GM18517 (cell line): ENCODE data around the gene USF2.

Experiments
- ATAC-seq: cut with Tn5 transposase; IDR thresholded peaks from one replicate; pipeline ENCODE4 v1.9.1; 2021; ENCODE audit warnings: mild to moderate bottlenecking, moderate library complexity; ENCODE audit not compliant: unreplicated experiment

USF2 gene

GRCh38 chr19:35241417-35241816, 27.3 kb upstream of the USF2 start:
- no peak for ATAC-seq

GRCh38 chr19:35246466-35247092, 22.2 kb upstream of the USF2 start:
- no peak for ATAC-seq

DNA sequence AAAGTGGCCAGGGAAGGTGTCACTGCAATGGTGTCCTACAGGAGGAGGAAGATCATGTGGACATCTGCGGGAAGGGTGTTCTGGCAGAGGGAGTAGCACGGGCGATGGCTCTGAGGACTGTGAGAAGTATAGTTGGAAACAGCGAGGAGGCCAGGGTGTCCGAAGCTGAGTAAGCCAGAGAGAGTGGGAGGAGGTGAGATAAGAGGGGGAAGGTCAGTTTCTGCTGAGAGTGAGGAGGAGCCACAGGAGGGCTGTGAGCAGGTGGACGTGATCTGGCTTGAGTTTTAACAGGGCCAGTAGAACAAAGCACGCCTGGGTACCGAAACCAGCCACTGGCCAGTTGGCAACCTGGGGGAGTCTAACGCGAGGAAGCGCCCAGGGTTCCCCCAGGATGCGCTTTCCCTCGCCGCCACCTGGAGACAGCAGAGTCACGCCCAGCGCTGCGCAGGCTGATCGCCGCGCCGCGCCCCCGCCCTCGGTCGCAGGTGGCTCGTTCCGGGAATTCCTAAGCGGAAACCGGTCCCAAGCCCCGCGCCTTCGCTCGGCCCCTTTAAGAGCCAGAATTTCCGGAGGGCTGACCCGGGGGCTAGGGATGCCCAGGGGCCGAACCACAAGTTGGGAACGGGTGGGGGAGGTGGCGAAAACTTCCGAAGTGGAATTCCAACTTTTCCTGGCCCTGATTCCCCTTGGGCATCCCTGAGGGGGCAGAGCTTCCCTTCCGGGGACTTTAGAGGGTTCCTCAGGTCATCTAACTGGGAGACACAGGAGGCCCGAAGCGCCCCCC, 21.0 kb upstream of the USF2 start:
- peak; percentile 41 for ATAC-seq

- ATAC-seq = peak; percentile 53
These were observed 20.2 kb upstream of the USF2 start, which contains the start of gene LSR for GRCh38 chr19:35248310-35249145. Gene LSR, plus strand, starts transcription at chr19:35249002. Its CDS starts 21 bp downstream, at chr19:35249023.

- ATAC-seq = no peak
These were observed 19.5 kb upstream of the USF2 start for GRCh38 chr19:35249146-35249847.

GRCh38 chr19:35249848-35250711, 18.7 kb upstream of the USF2 start:
- no peak for ATAC-seq

- no peak for ATAC-seq
These were observed 17.3 kb upstream of the USF2 start for GRCh38 chr19:35251456-35251855.

GRCh38 chr19:35253316-35254286, 15.2 kb upstream of the USF2 start:
- no peak for ATAC-seq

GRCh38 chr19:35254341-35255297, 14.1 kb upstream of the USF2 start:
- ATAC-seq = no peak

DNA sequence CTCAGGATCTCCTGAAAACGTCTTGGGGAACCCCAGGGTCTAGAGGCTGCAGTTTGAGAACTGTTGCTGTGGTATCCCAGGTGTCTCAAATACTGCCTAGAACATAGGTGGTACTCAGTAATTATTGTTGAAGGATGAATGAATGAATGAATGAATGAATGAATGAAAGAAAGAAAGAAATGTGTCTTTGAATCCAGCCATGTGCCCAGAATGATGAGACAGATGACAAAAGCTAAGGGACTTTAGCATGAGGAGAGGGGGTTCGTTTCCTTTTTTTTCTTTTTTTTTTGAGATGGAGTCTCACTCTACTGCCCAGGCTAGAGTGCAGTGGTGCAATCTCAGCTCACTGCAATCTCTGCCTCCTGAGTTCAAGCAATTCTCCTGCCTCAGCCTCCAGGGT, 12.2 kb upstream of the USF2 start:
- no peak for ATAC-seq

- no peak for ATAC-seq
These were observed 11.7 kb upstream of the USF2 start for GRCh38 chr19:35257113-35257461.

- ATAC-seq = no peak
These were observed 8.0 kb upstream of the USF2 start for GRCh38 chr19:35260694-35261304.

GRCh38 chr19:35261356-35262100, 7.2 kb upstream of the USF2 start:
- no peak for ATAC-seq

DNA sequence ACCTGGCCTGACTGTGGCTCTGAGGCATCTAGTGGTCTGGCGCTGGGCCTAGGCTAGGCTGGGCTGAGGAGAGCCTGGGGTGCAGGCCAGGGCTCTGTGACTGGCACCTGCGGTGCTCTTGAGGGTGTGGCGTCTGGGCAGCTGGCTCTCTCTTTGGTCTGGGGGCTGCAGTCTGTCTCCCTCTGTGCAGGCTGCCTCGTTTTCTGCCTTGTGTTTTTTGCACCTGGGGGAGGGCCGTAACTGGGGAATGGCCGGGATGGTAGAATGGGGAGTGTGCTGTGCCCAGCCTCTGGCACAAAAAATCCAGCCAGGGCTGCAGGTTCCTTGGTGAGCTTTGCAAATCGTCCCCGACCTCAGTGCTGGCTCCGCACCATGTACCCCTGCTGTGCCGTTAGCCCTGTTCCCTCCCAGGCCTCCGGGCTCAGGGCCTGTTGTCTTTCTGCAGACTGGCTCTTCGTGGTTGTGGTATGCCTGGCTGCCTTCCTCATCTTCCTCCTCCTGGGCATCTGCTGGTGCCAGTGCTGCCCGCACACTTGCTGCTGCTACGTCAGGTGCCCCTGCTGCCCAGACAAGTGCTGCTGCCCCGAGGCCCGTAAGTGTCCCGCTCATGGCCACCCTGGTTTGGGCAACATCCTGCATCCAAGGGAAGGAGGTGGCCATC, 6.5 kb upstream of the USF2 start:
- ATAC-seq = no peak

DNA sequence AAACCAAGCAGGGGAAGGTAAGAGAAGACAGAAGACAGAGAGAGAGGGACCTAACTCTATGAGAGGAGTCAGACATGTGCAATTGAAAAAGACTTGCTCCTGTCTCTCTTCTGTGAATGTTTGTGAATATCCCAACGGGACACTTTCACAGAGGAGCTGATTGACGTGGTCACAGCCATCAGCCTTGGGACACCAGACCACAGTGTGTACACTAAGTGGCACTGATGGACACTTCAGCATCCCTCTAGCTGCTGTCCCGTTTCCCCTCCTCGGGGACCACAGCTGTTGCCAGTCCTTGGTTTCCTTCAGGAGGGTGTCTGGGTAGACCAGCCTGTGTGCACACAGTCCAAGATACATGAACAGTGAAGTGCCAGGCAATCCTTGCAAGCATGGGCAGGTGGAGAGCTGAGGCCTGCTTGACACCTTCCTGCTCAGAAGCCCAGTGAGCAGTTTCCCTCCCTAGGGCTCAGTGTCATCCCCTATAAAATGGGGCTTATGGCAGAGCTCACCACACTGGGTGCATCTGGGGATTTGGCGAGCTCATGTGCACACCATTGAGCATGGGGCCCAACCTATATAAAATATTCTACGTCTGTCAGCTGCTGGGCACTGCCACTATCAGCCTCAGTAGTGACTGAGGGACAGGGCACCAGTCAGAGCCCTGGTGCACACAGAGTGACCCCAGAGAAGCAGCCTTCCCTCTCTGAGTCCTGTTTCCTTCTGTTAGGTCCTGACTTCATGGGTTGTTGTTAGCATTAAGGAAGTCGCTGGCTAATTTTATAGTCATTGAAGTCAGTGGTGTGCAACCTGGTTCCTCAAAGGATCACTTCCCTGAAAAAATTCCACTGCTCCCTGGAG, 4.3 kb upstream of the USF2 start:
- no peak for ATAC-seq
